ENCODE measurements around the gene KCNQ5.
"Not testable (repeated sequence)": the region's sequence is repeated elsewhere in the genome, so short reads cannot be mapped to it uniquely, and the experiment has no call there.

The KCNQ5 gene

DNA sequence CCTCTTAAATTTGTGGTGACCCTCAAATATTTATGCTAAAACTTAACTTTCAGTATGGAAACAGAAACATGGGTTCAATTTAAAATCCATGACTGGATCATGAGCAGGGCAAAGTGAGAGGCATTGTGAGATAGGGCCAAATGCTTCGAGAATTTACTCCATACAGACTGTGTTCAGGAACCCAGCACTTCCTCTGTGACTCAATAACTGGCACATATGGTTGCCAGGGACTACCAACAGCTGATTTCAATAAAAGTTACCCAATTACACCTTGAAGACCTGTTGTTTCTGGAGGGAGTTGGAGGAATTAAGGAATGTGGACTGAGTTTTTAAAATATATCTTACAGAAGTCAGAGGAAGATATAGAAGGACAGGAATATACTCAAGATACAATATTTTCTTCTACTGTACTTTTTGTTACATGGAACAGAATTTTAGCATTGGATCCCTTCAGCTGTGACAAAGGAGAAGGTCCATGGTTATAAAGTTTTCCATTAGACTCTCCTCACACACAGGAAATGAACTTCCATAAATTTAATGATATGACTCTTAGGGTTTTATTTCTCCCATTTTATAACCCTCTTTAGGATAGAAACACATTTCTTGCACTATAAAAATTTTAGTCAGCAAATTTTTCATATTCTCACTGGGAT lies 344.9 kb downstream of the KCNQ5 start:
- DNase-seq = peak; percentile 59

- no peak for DNase-seq
Measured at GRCh38 chr6:72967329-72967728, 345.5 kb downstream of the KCNQ5 start.

GRCh38 chr6:72968704-72969103 lies 346.8 kb downstream of the KCNQ5 start:
- DNase-seq = no peak

DNA sequence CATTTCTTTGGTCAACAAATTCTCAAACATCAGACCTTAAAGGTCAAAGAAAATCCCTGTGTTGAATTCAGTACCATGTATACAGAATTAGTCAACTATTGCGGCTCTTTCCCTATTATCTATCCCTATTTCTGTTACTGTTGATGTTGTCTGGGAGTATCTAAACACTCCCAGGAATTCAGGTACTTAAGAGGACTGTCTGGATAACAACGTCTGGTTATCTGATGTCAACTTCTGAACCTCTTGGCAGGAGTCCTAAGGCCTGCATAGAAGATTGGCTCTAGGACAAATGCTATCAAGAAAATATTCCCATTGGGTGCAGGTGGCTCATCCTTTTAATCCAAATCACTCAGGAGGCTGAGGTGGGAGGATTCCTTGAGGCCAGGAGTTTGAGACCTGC lies 347.8 kb downstream of the KCNQ5 start:
- no peak for DNase-seq

DNA sequence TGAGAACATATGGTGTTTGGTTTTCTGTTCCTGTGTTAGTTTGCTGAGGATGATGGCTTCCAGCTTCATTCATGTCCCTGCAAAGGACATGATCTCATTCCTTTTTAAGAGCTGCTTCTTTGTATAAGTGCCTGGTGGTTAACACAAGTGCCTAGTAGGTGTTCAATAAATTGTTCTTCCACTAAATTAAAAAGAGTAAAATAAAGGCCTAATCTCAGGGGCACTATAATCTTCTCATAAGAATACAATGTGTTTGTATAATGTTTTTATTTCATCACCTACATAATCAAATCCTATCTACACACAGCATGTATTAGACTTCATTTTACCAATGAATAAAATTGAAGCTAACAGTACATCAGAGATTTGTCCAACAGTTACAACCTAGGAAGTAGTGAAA lies 350.7 kb downstream of the KCNQ5 start:
- DNase-seq = no peak

GRCh38 chr6:72974276-72974675 lies 352.4 kb downstream of the KCNQ5 start:
- DNase-seq = no peak

- DNase-seq = no peak
Measured at GRCh38 chr6:72975352-72975752, 353.5 kb downstream of the KCNQ5 start.

GRCh38 chr6:72976484-72976883 lies 354.6 kb downstream of the KCNQ5 start:
- DNase-seq = no peak

- peak; percentile 16 for DNase-seq
Measured at GRCh38 chr6:72977114-72977513, 355.2 kb downstream of the KCNQ5 start.

- DNase-seq = not testable (repeated sequence)
Measured at GRCh38 chr6:72978808-72979207, 356.9 kb downstream of the KCNQ5 start.

- DNase-seq = not testable (repeated sequence)
Measured at GRCh38 chr6:72984189-72984831, 362.4 kb downstream of the KCNQ5 start.

DNA sequence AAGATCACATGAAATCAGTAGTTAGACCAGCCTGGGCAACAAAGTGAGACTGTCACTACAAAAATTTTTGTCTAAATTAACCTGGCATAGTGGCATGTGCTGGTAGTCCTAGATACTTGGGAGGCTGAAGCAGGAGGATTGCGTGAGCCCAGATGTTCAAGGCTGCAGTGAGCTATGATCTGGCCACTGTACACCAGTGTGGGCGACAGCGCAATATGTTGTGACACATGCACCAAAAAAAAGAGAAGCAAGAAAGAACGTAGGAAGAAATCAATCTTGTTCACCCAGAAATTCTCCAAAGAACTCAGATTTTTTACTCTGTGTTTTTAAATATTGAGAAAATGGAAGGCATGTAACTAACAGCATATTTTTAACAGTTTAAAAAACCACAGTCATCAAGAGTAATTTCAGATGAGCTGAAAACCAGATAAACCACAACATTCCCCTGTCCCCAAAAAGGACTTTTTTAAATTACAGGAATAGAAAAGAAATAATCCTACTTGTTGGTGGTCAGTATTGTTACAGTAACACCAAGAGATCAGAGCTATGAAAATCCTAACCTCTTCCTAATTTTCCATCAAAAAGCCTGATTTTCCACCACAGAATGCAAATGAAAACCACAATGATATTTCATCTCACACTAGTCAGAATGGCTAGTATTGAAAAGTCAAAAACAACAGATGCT lies 363.3 kb downstream of the KCNQ5 start:
- DNase-seq = peak; percentile 12

DNA sequence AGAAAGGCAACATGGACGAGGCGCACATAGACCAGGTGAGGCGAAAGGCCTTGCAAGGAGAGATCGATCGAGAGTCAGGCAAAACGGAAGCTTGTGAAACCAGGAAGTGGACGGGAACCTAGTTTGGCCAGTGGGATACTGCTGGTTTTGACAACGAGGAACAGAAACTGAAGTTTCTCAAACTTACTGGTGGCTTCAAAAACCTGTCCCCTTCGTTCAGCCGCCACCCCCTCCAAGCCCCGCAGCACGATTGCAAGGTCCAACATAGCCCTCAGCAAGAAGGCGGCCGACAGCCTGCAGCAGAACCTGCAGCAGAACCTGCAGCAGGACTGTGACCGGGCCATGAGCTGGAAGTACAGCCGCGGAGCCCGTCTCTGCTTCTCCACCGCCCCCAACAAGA lies 365.4 kb downstream of the KCNQ5 start:
- DNase-seq = no peak

DNA sequence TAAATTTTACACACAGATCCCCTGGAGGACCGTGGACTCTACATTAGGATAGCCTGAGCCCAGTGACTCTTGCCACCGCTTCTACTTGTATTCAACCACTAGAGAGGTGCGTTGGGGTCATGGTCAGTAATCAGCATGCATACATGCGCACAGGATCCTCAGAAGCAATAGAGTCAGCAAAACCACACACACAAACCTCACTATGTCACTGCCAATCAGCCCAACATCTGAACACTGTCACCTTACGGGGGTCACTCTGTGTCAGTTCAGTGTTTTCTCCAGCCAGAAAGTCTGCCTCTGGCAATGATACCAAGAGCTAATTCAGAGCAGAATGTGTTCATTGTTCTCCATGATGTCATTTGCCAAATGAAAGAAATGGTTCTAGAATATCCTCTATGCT lies 378.1 kb downstream of the KCNQ5 start:
- DNase-seq = no peak

- no peak for DNase-seq
Measured at GRCh38 chr6:73000460-73000859, 378.6 kb downstream of the KCNQ5 start.

DNA sequence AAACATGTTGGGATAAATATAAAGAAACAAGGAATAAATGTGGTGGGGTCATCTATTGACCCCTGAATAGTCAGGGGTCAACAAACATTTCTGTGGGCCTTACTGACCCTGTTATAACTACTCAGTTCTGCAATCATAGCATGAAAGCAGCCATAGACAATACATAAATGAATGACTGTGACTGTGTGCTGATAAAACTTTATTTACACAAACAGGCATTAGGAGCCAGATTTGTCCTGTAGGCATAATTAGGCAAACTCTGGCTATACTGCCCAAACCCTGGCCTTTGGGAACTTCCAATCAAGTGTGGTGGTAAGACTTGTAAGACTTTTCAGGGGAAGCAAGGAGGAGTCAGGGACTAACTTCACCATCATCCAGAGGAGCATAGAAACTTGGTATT lies 380.7 kb downstream of the KCNQ5 start:
- no peak for DNase-seq

DNA sequence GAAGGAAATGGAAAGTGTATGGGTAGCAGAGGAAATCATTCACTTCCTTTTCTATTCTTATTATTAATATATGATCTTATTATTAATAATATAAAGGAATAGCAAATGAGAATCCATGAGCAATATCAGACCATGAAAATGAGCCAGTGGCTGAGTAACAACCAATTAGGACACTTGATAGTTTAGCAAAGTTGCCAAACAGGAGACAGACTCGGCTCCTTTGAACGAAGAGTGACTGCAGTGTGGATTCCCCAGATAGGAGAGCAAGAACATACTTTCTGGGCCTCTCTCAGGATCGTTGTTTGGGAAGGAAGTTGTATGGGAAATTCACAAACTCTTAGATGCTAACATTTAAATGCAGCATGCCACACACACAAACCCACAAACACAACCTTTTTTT lies 381.4 kb downstream of the KCNQ5 start:
- DNase-seq = no peak

DNA sequence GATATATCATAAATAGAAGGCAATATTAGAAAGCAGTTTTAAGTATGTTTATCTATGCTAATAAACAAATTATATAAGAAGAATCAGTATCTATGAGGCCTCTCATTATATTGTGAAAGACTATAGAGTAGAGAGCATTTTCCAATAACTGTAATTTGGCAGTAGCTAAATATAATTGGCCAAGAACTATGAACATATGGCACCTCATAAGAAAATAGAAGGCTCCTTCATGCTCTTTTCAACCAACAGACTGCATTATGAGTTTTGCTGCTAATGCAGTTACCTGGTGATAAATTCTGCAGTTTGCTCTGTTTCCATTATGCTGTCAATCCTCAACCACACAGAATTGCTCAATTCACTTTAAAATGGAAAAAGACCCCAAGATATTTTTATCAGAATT lies 382.4 kb downstream of the KCNQ5 start:
- DNase-seq = no peak

- DNase-seq = no peak
Measured at GRCh38 chr6:73004861-73005260, 383.0 kb downstream of the KCNQ5 start.

DNA sequence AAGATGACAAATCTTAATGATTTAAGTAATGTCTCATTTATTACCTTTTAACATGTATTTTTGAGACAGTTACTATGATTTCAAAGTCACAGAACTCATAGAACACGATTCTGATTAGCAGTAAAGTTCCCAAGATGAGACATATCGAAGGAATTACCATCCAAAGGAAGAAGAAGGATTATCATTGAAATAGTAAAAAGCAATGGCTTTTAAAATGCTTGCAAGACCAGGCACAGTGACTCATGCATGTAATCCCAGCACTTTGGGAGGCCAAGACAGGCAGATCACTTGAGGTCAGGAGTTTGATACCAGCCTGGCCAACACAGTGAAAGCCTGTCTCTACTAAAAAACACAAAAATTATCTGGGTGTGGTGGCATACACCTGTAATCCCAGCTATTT lies 384.3 kb downstream of the KCNQ5 start:
- DNase-seq = no peak

DNA sequence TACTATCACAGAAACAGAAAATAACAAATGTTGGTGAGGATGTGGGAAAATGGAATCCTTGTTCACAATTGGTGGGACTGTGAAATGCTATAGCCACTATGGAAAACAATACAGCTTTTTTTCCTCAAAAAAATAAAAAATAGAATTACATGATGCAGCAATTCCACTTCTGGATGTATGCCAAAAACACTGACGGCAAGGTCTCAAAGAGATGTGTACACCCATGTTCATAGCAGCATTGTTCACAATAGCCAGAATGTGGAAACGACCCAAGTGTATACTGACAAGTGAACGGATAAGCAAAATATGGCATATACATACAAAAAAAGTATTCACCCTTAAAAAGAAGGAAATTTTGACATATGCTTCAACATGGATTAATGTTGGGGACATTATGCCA lies 390.1 kb downstream of the KCNQ5 start:
- DNase-seq = no peak

DNA sequence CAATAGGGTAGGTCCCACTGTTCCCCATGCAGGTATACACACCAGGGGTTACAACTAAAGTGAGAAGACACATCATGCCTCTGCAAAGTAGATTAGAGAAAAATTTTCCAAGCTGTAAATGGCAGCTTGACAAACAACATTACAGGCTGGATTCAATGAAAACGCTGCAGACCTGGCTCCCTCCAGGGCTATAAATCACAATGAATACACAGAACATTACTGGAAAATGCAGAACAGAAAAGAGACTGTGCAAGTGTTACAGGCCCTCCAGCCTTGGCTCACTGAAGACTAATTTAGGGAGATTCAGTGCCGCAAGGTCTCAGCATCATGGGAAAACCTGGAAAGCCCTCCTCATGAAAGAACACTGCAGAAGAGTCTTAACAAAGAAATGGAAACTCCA lies 395.6 kb downstream of the KCNQ5 start:
- no peak for DNase-seq

- no peak for DNase-seq
Measured at GRCh38 chr6:73024598-73024997, 402.7 kb downstream of the KCNQ5 start.

DNA sequence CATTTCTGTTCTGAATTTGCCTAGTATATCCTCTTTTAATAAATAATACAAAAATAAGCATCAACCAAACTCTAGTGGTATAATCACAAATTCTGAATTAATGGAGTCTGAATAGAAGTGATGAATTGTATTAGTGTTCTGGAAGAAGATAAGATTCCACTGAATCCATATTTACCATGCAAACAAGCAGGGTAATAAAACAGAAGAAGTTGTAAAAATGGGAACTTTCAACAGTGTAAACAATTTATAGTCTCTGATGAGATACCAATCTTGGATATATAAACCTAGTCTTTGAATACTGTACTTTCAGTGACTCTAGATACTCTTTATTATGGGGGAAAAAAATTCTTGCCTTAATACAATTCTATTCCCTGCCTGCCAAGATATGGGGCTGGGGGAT lies 405.8 kb downstream of the KCNQ5 start:
- no peak for DNase-seq
